Measurements from ENCODE around the gene FOXL2NB.

FOXL2NB gene

DNA sequence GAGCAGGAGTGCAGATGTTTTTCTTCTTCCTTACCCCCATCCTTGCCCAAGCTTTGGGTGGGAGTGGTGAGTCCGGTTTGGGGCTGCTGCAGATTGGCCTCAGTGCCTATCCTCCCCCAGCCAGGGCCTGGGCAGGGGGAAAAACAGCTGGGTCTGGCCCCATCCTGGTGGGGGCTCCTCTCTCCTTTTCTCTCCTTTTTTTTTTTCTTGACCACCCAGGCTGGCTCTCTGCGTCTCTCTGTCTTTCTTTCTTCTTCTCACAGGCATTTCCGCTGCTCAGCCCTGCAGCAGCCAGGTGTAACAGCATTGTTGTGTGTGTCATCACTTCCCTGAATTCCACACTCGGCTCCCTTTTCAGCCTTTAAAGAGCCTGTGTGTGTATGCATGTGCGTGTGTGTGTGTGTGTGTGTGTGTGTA lies 2.0 kb downstream of the FOXL2NB start:
- H3K27me3 ChIP-seq (replicated peaks; ENCODE audit: control insufficient read depth, insufficient read depth, low read length) = peaks cover 65% of the 10 kb centered on the region
- H3K9ac ChIP-seq (ENCODE audit: low read length) = no peak overlapping the region
- no peaks in the 10 kb centered on the region for H3K36me3 ChIP-seq (ENCODE audit: control insufficient read depth, insufficient read depth, low read length, severe bottlenecking)
- no peaks in the 10 kb centered on the region for H3K4me1 ChIP-seq (ENCODE audit: control insufficient read depth, insufficient read depth, low read length)
- no peak for DNase-seq (ENCODE audit: low read depth)
- H3K4me3 ChIP-seq (ENCODE audit: low read length) = no peak overlapping the region
- no peaks in the 10 kb centered on the region for H3K9me3 ChIP-seq (ENCODE audit: control insufficient read depth, low read length)

GRCh38 chr3:138949445-138950005 lies 2.5 kb downstream of the FOXL2NB start:
- Histone ChIP-seq H3K4me1 (ENCODE audit: control insufficient read depth, insufficient read depth, low read length) (no peaks in the 10 kb centered on the region), H3K36me3 (ENCODE audit: control insufficient read depth, insufficient read depth, low read length, severe bottlenecking) (no peaks in the 10 kb centered on the region), H3K9ac (ENCODE audit: low read length) (no peak overlapping the region), H3K27me3 (replicated peaks; ENCODE audit: control insufficient read depth, insufficient read depth, low read length) (peaks cover 61% of the 10 kb centered on the region), H3K9me3 (ENCODE audit: control insufficient read depth, low read length) (no peaks in the 10 kb centered on the region), H3K4me3 (ENCODE audit: low read length) (peak overlapping the region; percentile 68)
- no peak for DNase-seq (ENCODE audit: low read depth)

GRCh38 chr3:138950006-138950644 lies 3.1 kb downstream of the FOXL2NB start:
- peak; percentile 62 for DNase-seq (ENCODE audit: low read depth)
- H3K9me3 ChIP-seq (ENCODE audit: control insufficient read depth, low read length) = no peaks in the 10 kb centered on the region
- H3K4me3 ChIP-seq (ENCODE audit: low read length) = peak overlapping the region; percentile 68
- H3K9ac ChIP-seq (ENCODE audit: low read length) = no peak overlapping the region
- no peaks in the 10 kb centered on the region for H3K4me1 ChIP-seq (ENCODE audit: control insufficient read depth, insufficient read depth, low read length)
- no peaks in the 10 kb centered on the region for H3K36me3 ChIP-seq (ENCODE audit: control insufficient read depth, insufficient read depth, low read length, severe bottlenecking)
- peaks cover 62% of the 10 kb centered on the region for H3K27me3 ChIP-seq (replicated peaks; ENCODE audit: control insufficient read depth, insufficient read depth, low read length)

GRCh38 chr3:138950701-138951100 lies 3.7 kb downstream of the FOXL2NB start:
- H3K4me1 ChIP-seq (ENCODE audit: control insufficient read depth, insufficient read depth, low read length) = no peaks in the 10 kb centered on the region
- H3K36me3 ChIP-seq (ENCODE audit: control insufficient read depth, insufficient read depth, low read length, severe bottlenecking) = no peaks in the 10 kb centered on the region
- peak overlapping the region; percentile 68 for H3K4me3 ChIP-seq (ENCODE audit: low read length)
- no peak for DNase-seq (ENCODE audit: low read depth)
- H3K27me3 ChIP-seq (replicated peaks; ENCODE audit: control insufficient read depth, insufficient read depth, low read length) = peaks cover 64% of the 10 kb centered on the region
- no peak overlapping the region for H3K9ac ChIP-seq (ENCODE audit: low read length)
- H3K9me3 ChIP-seq (ENCODE audit: control insufficient read depth, low read length) = no peaks in the 10 kb centered on the region

- Histone ChIP-seq H3K9me3 (ENCODE audit: control insufficient read depth, low read length) (peaks cover 16% of the 10 kb centered on the region), H3K27me3 (replicated peaks; ENCODE audit: control insufficient read depth, insufficient read depth, low read length) (peaks cover 70% of the 10 kb centered on the region), H3K4me3 (ENCODE audit: low read length) (no peak overlapping the region), H3K4me1 (ENCODE audit: control insufficient read depth, insufficient read depth, low read length) (no peaks in the 10 kb centered on the region), H3K36me3 (ENCODE audit: control insufficient read depth, insufficient read depth, low read length, severe bottlenecking) (no peaks in the 10 kb centered on the region), H3K9ac (ENCODE audit: low read length) (no peak overlapping the region)
- DNase-seq (ENCODE audit: low read depth) = no peak
Observed at GRCh38 chr3:138960417-138960852, 13.4 kb downstream of the FOXL2NB start.

DNA sequence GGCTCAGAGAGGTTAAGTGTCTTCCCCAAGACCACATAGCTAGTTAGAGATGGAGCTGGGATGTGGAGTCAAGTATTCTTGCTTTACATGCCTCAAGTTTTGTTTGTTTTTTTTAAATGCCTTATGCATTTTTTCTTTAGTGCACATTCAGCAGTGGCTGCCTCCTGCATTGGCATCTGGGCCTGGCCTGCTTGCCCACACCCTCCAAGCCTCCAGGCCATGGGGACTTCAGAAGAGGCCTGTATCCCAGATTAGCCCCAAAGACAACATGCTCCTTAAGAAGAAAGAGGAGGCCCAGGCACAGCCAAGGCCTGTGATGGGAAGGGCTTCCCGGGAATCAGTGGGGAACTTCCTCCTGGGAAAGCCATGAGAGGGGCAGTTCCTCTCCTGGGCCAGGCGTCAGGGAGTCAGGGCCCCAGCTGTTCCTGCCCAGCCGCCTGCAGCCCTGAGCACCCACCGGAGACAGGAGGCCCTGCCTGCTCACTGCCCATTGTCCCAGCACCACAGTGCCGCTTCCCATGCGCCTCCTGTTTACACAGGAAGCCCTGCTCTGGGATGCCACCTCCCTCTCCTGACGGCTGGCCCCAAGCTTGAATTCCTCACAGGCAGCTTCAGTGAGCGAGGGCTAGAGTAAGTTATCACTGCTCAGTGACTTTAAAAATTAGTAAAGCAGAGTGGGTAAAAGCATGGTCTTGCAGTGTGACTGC lies 16.0 kb downstream of the FOXL2NB start:
- H3K27me3 ChIP-seq (replicated peaks; ENCODE audit: control insufficient read depth, insufficient read depth, low read length) = peaks cover 48% of the 10 kb centered on the region
- peak; percentile 11 for DNase-seq (ENCODE audit: low read depth)
- H3K4me3 ChIP-seq (ENCODE audit: low read length) = no peak overlapping the region
- no peak overlapping the region for H3K9ac ChIP-seq (ENCODE audit: low read length)
- peaks cover 25% of the 10 kb centered on the region for H3K9me3 ChIP-seq (ENCODE audit: control insufficient read depth, low read length)
- H3K36me3 ChIP-seq (ENCODE audit: control insufficient read depth, insufficient read depth, low read length, severe bottlenecking) = no peaks in the 10 kb centered on the region
- H3K4me1 ChIP-seq (ENCODE audit: control insufficient read depth, insufficient read depth, low read length) = no peaks in the 10 kb centered on the region

- no peak overlapping the region for H3K4me3 ChIP-seq (ENCODE audit: low read length)
- H3K27me3 ChIP-seq (replicated peaks; ENCODE audit: control insufficient read depth, insufficient read depth, low read length) = peaks cover 38% of the 10 kb centered on the region
- no peaks in the 10 kb centered on the region for H3K36me3 ChIP-seq (ENCODE audit: control insufficient read depth, insufficient read depth, low read length, severe bottlenecking)
- H3K4me1 ChIP-seq (ENCODE audit: control insufficient read depth, insufficient read depth, low read length) = no peaks in the 10 kb centered on the region
- peaks cover 25% of the 10 kb centered on the region for H3K9me3 ChIP-seq (ENCODE audit: control insufficient read depth, low read length)
- H3K9ac ChIP-seq (ENCODE audit: low read length) = no peak overlapping the region
- DNase-seq (ENCODE audit: low read depth) = no peak
Observed at GRCh38 chr3:138964264-138964663, 17.2 kb downstream of the FOXL2NB start.

- H3K36me3 ChIP-seq (ENCODE audit: control insufficient read depth, insufficient read depth, low read length, severe bottlenecking) = no peaks in the 10 kb centered on the region
- H3K9ac ChIP-seq (ENCODE audit: low read length) = no peak overlapping the region
- peaks cover 25% of the 10 kb centered on the region for H3K9me3 ChIP-seq (ENCODE audit: control insufficient read depth, low read length)
- peaks cover 31% of the 10 kb centered on the region for H3K27me3 ChIP-seq (replicated peaks; ENCODE audit: control insufficient read depth, insufficient read depth, low read length)
- no peak for DNase-seq (ENCODE audit: low read depth)
- no peaks in the 10 kb centered on the region for H3K4me1 ChIP-seq (ENCODE audit: control insufficient read depth, insufficient read depth, low read length)
- no peak overlapping the region for H3K4me3 ChIP-seq (ENCODE audit: low read length)
Observed at GRCh38 chr3:138964923-138965322, 17.9 kb downstream of the FOXL2NB start.

DNA sequence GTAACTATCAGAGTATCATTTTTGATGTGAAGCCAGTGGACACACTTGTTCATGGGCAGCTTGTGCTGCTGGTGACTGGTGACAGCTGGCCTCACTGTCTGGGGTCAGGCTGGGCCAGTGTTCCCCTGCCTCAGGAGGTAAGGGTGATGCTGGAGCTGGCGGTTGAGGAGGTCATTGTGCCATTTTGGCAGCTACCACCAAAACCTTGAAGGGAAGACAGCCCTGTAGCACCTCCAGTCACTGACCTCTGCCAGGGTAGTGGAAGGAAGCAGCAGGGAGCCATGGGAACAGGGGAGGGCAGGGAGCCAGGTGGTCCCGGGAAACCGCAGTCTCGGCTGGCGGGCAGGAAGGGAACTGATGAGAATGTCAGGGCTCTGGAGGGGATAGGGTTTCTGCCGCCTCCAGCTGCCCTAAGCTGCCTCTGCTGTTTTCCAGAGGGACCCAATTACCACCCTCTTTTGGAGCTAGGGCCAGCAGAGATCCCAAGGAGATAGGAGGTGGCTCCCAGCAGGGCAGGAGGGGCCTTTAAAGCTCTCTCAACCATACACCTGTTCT lies 24.8 kb downstream of the FOXL2NB start:
- no peak overlapping the region for H3K9ac ChIP-seq (ENCODE audit: low read length)
- H3K27me3 ChIP-seq (replicated peaks; ENCODE audit: control insufficient read depth, insufficient read depth, low read length) = peaks cover 18% of the 10 kb centered on the region
- H3K4me3 ChIP-seq (ENCODE audit: low read length) = no peak overlapping the region
- no peaks in the 10 kb centered on the region for H3K9me3 ChIP-seq (ENCODE audit: control insufficient read depth, low read length)
- no peak for DNase-seq (ENCODE audit: low read depth)
- no peaks in the 10 kb centered on the region for H3K36me3 ChIP-seq (ENCODE audit: control insufficient read depth, insufficient read depth, low read length, severe bottlenecking)
- H3K4me1 ChIP-seq (ENCODE audit: control insufficient read depth, insufficient read depth, low read length) = no peaks in the 10 kb centered on the region

GRCh38 chr3:138972941-138973340 lies 25.9 kb downstream of the FOXL2NB start:
- no peak for DNase-seq (ENCODE audit: low read depth)
- Histone ChIP-seq H3K9ac (ENCODE audit: low read length) (no peak overlapping the region), H3K4me3 (ENCODE audit: low read length) (no peak overlapping the region), H3K9me3 (ENCODE audit: control insufficient read depth, low read length) (no peaks in the 10 kb centered on the region), H3K36me3 (ENCODE audit: control insufficient read depth, insufficient read depth, low read length, severe bottlenecking) (no peaks in the 10 kb centered on the region), H3K4me1 (ENCODE audit: control insufficient read depth, insufficient read depth, low read length) (no peaks in the 10 kb centered on the region), H3K27me3 (replicated peaks; ENCODE audit: control insufficient read depth, insufficient read depth, low read length) (peaks cover 25% of the 10 kb centered on the region)

- H3K4me3 ChIP-seq (ENCODE audit: low read length) = no peak overlapping the region
- H3K36me3 ChIP-seq (ENCODE audit: control insufficient read depth, insufficient read depth, low read length, severe bottlenecking) = no peaks in the 10 kb centered on the region
- no peak overlapping the region for H3K9ac ChIP-seq (ENCODE audit: low read length)
- H3K4me1 ChIP-seq (ENCODE audit: control insufficient read depth, insufficient read depth, low read length) = no peaks in the 10 kb centered on the region
- DNase-seq (ENCODE audit: low read depth) = no peak
- H3K9me3 ChIP-seq (ENCODE audit: control insufficient read depth, low read length) = no peaks in the 10 kb centered on the region
- H3K27me3 ChIP-seq (replicated peaks; ENCODE audit: control insufficient read depth, insufficient read depth, low read length) = peaks cover 25% of the 10 kb centered on the region
Observed at GRCh38 chr3:138974462-138974861, 27.4 kb downstream of the FOXL2NB start.

All from adipocyte (in vitro differentiated cells).